ENCODE results near the gene TMEM17. TPM values are rescaled to one million over a fixed set of nuclear protein-coding genes. Genes with fewer than 3 reads are reported as not detected.

The TMEM17 gene
- total and polyA plus RNA-seq, 2 experiments from 2014 or later, result 0.94 to 1.7 TPM

- TF ChIP-seq, protein P1, sequence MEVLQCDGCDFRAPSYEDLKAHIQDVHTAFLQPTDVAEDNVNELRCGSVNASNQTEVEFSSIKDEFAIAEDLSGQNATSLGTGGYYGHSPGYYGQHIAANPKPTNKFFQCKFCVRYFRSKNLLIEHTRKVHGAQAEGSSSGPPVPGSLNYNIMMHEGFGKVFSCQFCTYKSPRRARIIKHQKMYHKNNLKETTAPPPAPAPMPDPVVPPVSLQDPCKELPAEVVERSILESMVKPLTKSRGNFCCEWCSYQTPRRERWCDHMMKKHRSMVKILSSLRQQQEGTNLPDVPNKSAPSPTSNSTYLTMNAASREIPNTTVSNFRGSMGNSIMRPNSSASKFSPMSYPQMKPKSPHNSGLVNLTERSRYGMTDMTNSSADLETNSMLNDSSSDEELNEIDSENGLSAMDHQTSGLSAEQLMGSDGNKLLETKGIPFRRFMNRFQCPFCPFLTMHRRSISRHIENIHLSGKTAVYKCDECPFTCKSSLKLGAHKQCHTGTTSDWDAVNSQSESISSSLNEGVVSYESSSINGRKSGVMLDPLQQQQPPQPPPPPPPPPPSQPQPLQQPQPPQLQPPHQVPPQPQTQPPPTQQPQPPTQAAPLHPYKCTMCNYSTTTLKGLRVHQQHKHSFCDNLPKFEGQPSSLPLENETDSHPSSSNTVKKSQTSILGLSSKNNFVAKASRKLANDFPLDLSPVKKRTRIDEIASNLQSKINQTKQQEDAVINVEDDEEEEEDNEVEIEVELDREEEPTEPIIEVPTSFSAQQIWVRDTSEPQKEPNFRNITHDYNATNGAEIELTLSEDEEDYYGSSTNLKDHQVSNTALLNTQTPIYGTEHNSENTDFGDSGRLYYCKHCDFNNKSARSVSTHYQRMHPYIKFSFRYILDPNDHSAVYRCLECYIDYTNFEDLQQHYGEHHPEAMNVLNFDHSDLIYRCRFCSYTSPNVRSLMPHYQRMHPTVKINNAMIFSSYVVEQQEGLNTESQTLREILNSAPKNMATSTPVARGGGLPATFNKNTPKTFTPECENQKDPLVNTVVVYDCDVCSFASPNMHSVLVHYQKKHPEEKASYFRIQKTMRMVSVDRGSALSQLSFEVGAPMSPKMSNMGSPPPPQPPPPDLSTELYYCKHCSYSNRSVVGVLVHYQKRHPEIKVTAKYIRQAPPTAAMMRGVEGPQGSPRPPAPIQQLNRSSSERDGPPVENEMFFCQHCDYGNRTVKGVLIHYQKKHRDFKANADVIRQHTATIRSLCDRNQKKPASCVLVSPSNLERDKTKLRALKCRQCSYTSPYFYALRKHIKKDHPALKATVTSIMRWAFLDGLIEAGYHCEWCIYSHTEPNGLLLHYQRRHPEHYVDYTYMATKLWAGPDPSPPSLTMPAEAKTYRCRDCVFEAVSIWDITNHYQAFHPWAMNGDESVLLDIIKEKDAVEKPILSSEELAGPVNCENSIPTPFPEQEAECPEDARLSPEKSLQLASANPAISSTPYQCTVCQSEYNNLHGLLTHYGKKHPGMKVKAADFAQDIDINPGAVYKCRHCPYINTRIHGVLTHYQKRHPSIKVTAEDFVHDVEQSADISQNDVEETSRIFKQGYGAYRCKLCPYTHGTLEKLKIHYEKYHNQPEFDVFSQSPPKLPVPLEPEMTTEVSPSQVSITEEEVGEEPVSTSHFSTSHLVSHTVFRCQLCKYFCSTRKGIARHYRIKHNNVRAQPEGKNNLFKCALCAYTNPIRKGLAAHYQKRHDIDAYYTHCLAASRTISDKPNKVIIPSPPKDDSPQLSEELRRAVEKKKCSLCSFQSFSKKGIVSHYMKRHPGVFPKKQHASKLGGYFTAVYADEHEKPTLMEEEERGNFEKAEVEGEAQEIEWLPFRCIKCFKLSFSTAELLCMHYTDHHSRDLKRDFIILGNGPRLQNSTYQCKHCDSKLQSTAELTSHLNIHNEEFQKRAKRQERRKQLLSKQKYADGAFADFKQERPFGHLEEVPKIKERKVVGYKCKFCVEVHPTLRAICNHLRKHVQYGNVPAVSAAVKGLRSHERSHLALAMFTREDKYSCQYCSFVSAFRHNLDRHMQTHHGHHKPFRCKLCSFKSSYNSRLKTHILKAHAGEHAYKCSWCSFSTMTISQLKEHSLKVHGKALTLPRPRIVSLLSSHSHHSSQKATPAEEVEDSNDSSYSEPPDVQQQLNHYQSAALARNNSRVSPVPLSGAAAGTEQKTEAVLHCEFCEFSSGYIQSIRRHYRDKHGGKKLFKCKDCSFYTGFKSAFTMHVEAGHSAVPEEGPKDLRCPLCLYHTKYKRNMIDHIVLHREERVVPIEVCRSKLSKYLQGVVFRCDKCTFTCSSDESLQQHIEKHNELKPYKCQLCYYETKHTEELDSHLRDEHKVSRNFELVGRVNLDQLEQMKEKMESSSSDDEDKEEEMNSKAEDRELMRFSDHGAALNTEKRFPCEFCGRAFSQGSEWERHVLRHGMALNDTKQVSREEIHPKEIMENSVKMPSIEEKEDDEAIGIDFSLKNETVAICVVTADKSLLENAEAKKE (CRISPR knock-in tag; IDR thresholded peaks at IDR 0.05), result no peak
- no peak for TF ChIP-seq POLR2AphosphoS5 (IDR thresholded peaks at IDR 0.05; ENCODE audit: low read depth)
- TF ChIP-seq REST (IDR thresholded peaks at IDR 0.05; ENCODE audit: unreplicated experiment), result no peak
These were observed 23.8 kb upstream of the TMEM17 start (continued) for GRCh38 chr2:62529758-62530157.

GRCh38 chr2:62527478-62528210 lies 21.6 kb upstream of the TMEM17 start:
- Mint-ChIP-seq H3K36me3 (ENCODE audit: low read depth) (peaks cover 4% of the 10 kb centered on the region; the same call in 2 of the 3 replicates), H3K4me3 (no peak overlapping the region), H3K9me3 (peaks cover 6% of the 10 kb centered on the region; the same call in 1 of the 3 replicates), H3K27ac (no peak overlapping the region), H3K27me3 (ENCODE audit: insufficient read depth, low read depth, poor library complexity) (peaks cover 6% of the 10 kb centered on the region), H3K4me1 (peaks cover 29% of the 10 kb centered on the region)
- H3K36me3 ChIP-seq (ENCODE audit: insufficient read depth), result no peaks in the 10 kb centered on the region
- no peaks in the 10 kb centered on the region for H3K79me2 ChIP-seq (replicated peaks; ENCODE audit: insufficient read depth)
- H3K27ac ChIP-seq (ENCODE audit: low read depth), result no peak overlapping the region
- H3K4me2 ChIP-seq, result no peak overlapping the region
- ATAC-seq, result no peak
- no peaks in the 10 kb centered on the region for H4K20me1 ChIP-seq (replicated peaks; ENCODE audit: insufficient read depth)
- no peaks in the 10 kb centered on the region for H3K27me3 ChIP-seq (ENCODE audit: insufficient read depth)
- no peaks in the 10 kb centered on the region for H3F3A ChIP-seq (replicated peaks; ENCODE audit: low read depth)
- no peak overlapping the region for H2AFZ ChIP-seq
- peaks cover 22% of the 10 kb centered on the region; the same call in 1 of the 2 replicates for H3K4me1 ChIP-seq (ENCODE audit: insufficient read depth)
- DNase-seq (ENCODE audit: low spot score), result no peak
- H3K4me3 ChIP-seq, result no peak overlapping the region
- no peaks in the 10 kb centered on the region for H3K9me2 ChIP-seq (ENCODE audit: insufficient read depth)
- TF ChIP-seq ZNF114 (CRISPR knock-in tag; IDR thresholded peaks at IDR 0.05) (no peak), ETS1 (IDR thresholded peaks at IDR 0.05) (no peak), REST (IDR thresholded peaks at IDR 0.05; ENCODE audit: unreplicated experiment) (no peak), EZH2phosphoT487 (IDR thresholded peaks at IDR 0.05; ENCODE audit: unreplicated experiment) (no peak)
